Measurements from ENCODE around the gene PARD3. TPM values are rescaled to one million over a fixed set of nuclear protein-coding genes. Genes with fewer than 3 reads are reported as not detected.

Gene PARD3
- total and polyA plus RNA-seq, 10 of the 15 experiments (the other 5 are each of a cell fraction or from before 2014, with no cell fraction given), result 2.6 to 43.1 (median 13.9) TPM

- no peak for DNase-seq (ENCODE audit: low read depth, low spot score)
- no peak for FAIRE-seq
- BruUV-seq (replicated peaks), result no TSS peak
- Histone ChIP-seq H3K27ac (ENCODE audit: control insufficient read depth, insufficient read depth) (no peak overlapping the region), H3K4me1 (ENCODE audit: control insufficient read depth, insufficient read depth, low read length) (no peaks in the 10 kb centered on the region), H3K79me2 (ENCODE audit: control insufficient read depth, insufficient read depth, low read length) (no peaks in the 10 kb centered on the region), H3K4me3 (no peak overlapping the region), H3K36me3 (ENCODE audit: control insufficient read depth in 2 of 2, insufficient read depth in 2 of 2, low read length in 1 of 2) (no peaks in the 10 kb centered on the region), H3K4me2 (ENCODE audit: control insufficient read depth, insufficient read depth) (no peak overlapping the region), H3K27me3 (replicated peaks in 1 of 2; ENCODE audit: control insufficient read depth in 2 of 2, insufficient read depth in 2 of 2, low read length in 1 of 2) (no peaks in the 10 kb centered on the region), H3K9ac (ENCODE audit: control insufficient read depth, insufficient read depth, low read length) (no peak overlapping the region), H2AFZ (ENCODE audit: control insufficient read depth, low read depth, low read length) (no peak overlapping the region), H4K20me1 (ENCODE audit: control insufficient read depth, insufficient read depth) (no peaks in the 10 kb centered on the region), H3K9me3 (replicated peaks; ENCODE audit: control insufficient read depth, insufficient read depth, low read length) (no peaks in the 10 kb centered on the region; the same call in 2 of the 3 replicates)
- in situ Hi-C loops (cut with MboI) (no loop called here), intact Hi-C loops (cut with micrococcal nuclease; ENCODE audit: unreplicated experiment) (no loop called here)
- ChIA-PET POLR2A (no interaction called here), SMC1A (ENCODE audit: uncharacterized antibody, unreplicated experiment) (interaction anchor here (1.3 to 1.5 kb wide), 2 partner anchors 106 to 108 kb away, joined by 4 read pairs; no protein-coding TSS in a partner anchor), CTCF (interaction anchor here (1.8 kb wide), 1 partner anchor 108 kb away, joined by 11 read pairs; no protein-coding TSS in a partner anchor), RAD21 (ENCODE audit: unreplicated experiment) (no interaction called here)
- 32% methylated on average over 4 of the region's 4 CpGs for WGBS (ENCODE audit: insufficient coverage, insufficient replicate concordance, low lambda C conversion rate, missing lambda C conversion rate)
- TF ChIP-seq ZNF24 (IDR thresholded peaks at IDR 0.05), result no peak
- no peak for TF ChIP-seq RELA (IDR thresholded peaks at IDR 0.05; ENCODE audit: borderline replicate concordance, partially characterized antibody)
- no peak for TF ChIP-seq SIX5 (IDR thresholded peaks at IDR 0.05; ENCODE audit: low read depth, low read length, severe bottlenecking)
- TF ChIP-seq CBX5 (IDR thresholded peaks at IDR 0.05; ENCODE audit: low read depth), result no peak
- TF ChIP-seq EZH2 (IDR thresholded peaks at IDR 0.05; ENCODE audit: borderline replicate concordance, control insufficient read depth, low read depth, low read length), result no peak
- ATAC-seq, result no peak
Observed at GRCh38 chr10:34530778-34531177, 284.3 kb downstream of the PARD3 start.

GRCh38 chr10:34528320-34528719, 286.8 kb downstream of the PARD3 start:
- Histone ChIP-seq H3K79me2 (ENCODE audit: control insufficient read depth, insufficient read depth, low read length) (no peaks in the 10 kb centered on the region), H3K27me3 (replicated peaks in 1 of 2; ENCODE audit: control insufficient read depth in 2 of 2, insufficient read depth in 2 of 2, low read length in 1 of 2) (no peaks in the 10 kb centered on the region), H3K9ac (ENCODE audit: control insufficient read depth, insufficient read depth, low read length) (no peak overlapping the region), H3K4me2 (ENCODE audit: control insufficient read depth, insufficient read depth) (no peak overlapping the region), H2AFZ (ENCODE audit: control insufficient read depth, low read depth, low read length) (no peak overlapping the region), H3K36me3 (ENCODE audit: control insufficient read depth in 2 of 2, insufficient read depth in 2 of 2, low read length in 1 of 2) (no peaks in the 10 kb centered on the region), H3K9me3 (replicated peaks; ENCODE audit: control insufficient read depth, insufficient read depth, low read length) (no peaks in the 10 kb centered on the region; the same call in 2 of the 3 replicates), H3K4me1 (ENCODE audit: control insufficient read depth, insufficient read depth, low read length) (peaks cover 7% of the 10 kb centered on the region; the same call in 1 of the 2 replicates), H4K20me1 (ENCODE audit: control insufficient read depth, insufficient read depth) (no peaks in the 10 kb centered on the region), H3K4me3 (no peak overlapping the region), H3K27ac (ENCODE audit: control insufficient read depth, insufficient read depth) (no peak overlapping the region)
- POLR2A ChIA-PET, result interaction anchor here (0.6 kb wide), 1 partner anchor 10 kb away, joined by 3 read pairs; no protein-coding TSS in a partner anchor
- SMC1A ChIA-PET (ENCODE audit: uncharacterized antibody, unreplicated experiment), result interaction anchor here (0.5 to 1.9 kb wide), 10 partner anchors 9 to 1021 kb away, joined by 3 to 12 read pairs (median 4); no protein-coding TSS in a partner anchor
- in situ Hi-C loops (cut with MboI) (loop anchor here (10.0 kb wide), 1 partner anchor 1194 kb away; the partner anchor contains the start of gene NRP1), intact Hi-C loops (cut with micrococcal nuclease; ENCODE audit: unreplicated experiment) (loop anchor here (5.0 kb wide), 1 partner anchor 44 kb away; no protein-coding TSS in a partner anchor)
- RAD21 ChIA-PET (ENCODE audit: unreplicated experiment), result interaction anchor here (0.5 to 1.0 kb wide), 7 partner anchors 10 to 126 kb away, joined by 3 to 6 read pairs (median 3); no protein-coding TSS in a partner anchor
- peak; percentile 67 for ATAC-seq
- TF ChIP-seq MYB (IDR thresholded peaks at IDR 0.05; ENCODE audit: borderline replicate concordance, low read depth, low read length) (no peak), TCF12 (IDR thresholded peaks at IDR 0.05; ENCODE audit: low read depth, low read length) (0 out of 2 replicates have a peak, but pooled peaks have one; percentile 41), ATF7 (IDR thresholded peaks at IDR 0.05; ENCODE audit: low read depth) (no peak), IKZF1 (conservative IDR thresholded peaks at IDR 0.05) (peak; percentile 83), RUNX3 (IDR thresholded peaks at IDR 0.05; ENCODE audit: low read length) (peak; percentile 72), SP1 (IDR thresholded peaks at IDR 0.05; ENCODE audit: low read depth, low read length) (no peak), IKZF2 (IDR thresholded peaks at IDR 0.05) (peak; percentile 82 to 84), MTA2 (IDR thresholded peaks at IDR 0.05; ENCODE audit: low read depth) (peak; percentile 61), IRF4 (IDR thresholded peaks at IDR 0.05; ENCODE audit: low read depth, low read length) (peak; percentile 42; the same call in 1 of the 2 replicates), DPF2 (IDR thresholded peaks at IDR 0.05) (0 out of 2 replicates have a peak, but pooled peaks have one; percentile 22), RELB (IDR thresholded peaks at IDR 0.05; ENCODE audit: low read depth) (peak; percentile 59; the same call in 1 of the 2 replicates), JUNB (IDR thresholded peaks at IDR 0.05) (peak; percentile 50)
- no TSS peak for BruUV-seq (replicated peaks)
- CTCF ChIA-PET, result interaction anchor here (0.6 to 1.7 kb wide), 10 partner anchors 8 to 202 kb away, joined by 3 to 17 read pairs (median 4); no protein-coding TSS in a partner anchor
- no peak for DNase-seq (ENCODE audit: low read depth, low spot score)
- 18% methylated on average over 3 of the region's 3 CpGs for WGBS (ENCODE audit: insufficient coverage, insufficient replicate concordance, low lambda C conversion rate, missing lambda C conversion rate)
- FAIRE-seq, result no peak

Data from GM12878 (cell line).